Measurements from ENCODE around the gene KIF14. TPM values are rescaled to one million over a fixed set of nuclear protein-coding genes. Genes with fewer than 3 reads are reported as not detected.

The KIF14 gene
- total RNA-seq, 1 donor from 2014 or later: 13.9 TPM

- no peak for TF ChIP-seq CTCF (conservative IDR thresholded peaks at IDR 0.05; ENCODE audit: low read depth, low read length)
- no peak overlapping the region for H3K4me3 ChIP-seq (ENCODE audit: low read depth, low read length)
- no peak for DNase-seq (ENCODE audit: low read depth)
These were observed 40.2 kb upstream of the KIF14 start for GRCh38 chr1:200660719-200661118.

- no peak for TF ChIP-seq CTCF (conservative IDR thresholded peaks at IDR 0.05; ENCODE audit: low read depth, low read length)
- H3K4me3 ChIP-seq (ENCODE audit: low read depth, low read length): no peak overlapping the region
- peak; percentile 44 for DNase-seq (ENCODE audit: low read depth)
These were observed 38.7 kb upstream of the KIF14 start for GRCh38 chr1:200659269-200659668.

GRCh38 chr1:200658037-200658818 is 37.7 kb upstream of the KIF14 start:
- no peak overlapping the region for H3K4me3 ChIP-seq (ENCODE audit: low read depth, low read length)
- DNase-seq (ENCODE audit: low read depth): no peak
- TF ChIP-seq CTCF (conservative IDR thresholded peaks at IDR 0.05; ENCODE audit: low read depth, low read length): no peak

- H3K4me3 ChIP-seq (ENCODE audit: low read depth, low read length): no peak overlapping the region
- TF ChIP-seq CTCF (conservative IDR thresholded peaks at IDR 0.05; ENCODE audit: low read depth, low read length): no peak
- no peak for DNase-seq (ENCODE audit: low read depth)
These were observed 34.1 kb upstream of the KIF14 start for GRCh38 chr1:200654660-200655059.

- TF ChIP-seq CTCF (conservative IDR thresholded peaks at IDR 0.05; ENCODE audit: low read depth, low read length): no peak
- no peak overlapping the region for H3K4me3 ChIP-seq (ENCODE audit: low read depth, low read length)
These were observed 32.5 kb upstream of the KIF14 start for GRCh38 chr1:200653022-200653462.

GRCh38 chr1:200652378-200652777 is 31.8 kb upstream of the KIF14 start:
- DNase-seq (ENCODE audit: low read depth): no peak
- no peak for TF ChIP-seq CTCF (conservative IDR thresholded peaks at IDR 0.05; ENCODE audit: low read depth, low read length)
- H3K4me3 ChIP-seq (ENCODE audit: low read depth, low read length): no peak overlapping the region

More at GRCh38 chr1:200653022-200653462, 32.5 kb upstream of the KIF14 start:
- no peak for DNase-seq (ENCODE audit: low read depth)

- H3K4me3 ChIP-seq (ENCODE audit: low read depth, low read length): no peak overlapping the region
- TF ChIP-seq CTCF (conservative IDR thresholded peaks at IDR 0.05; ENCODE audit: low read depth, low read length): no peak
- DNase-seq (ENCODE audit: low read depth): no peak
These were observed 26.0 kb upstream of the KIF14 start for GRCh38 chr1:200646515-200646914.

Data from epithelial cell of proximal tubule (primary cell).